ENCODE measurements around the gene ADGRL3. TPM values are rescaled to one million over a fixed set of nuclear protein-coding genes. Genes with fewer than 3 reads are reported as not detected.

ADGRL3 gene
- total RNA-seq = 301 TPM

GRCh38 chr4:61200187-61200915, at the start of gene ADGRL3:
TSS of gene ADGRL3 (plus strand) at chr4:61200326.

Small RNA genes within 50 kb of the gene (small RNA-seq; reads per million reads assigned to genes)
- gene RF00019 (ENCODE audit: low replicate concordance) = not detected

All from parietal lobe (tissue), 2 donors.